Caco-2 (cell line): ENCODE results near the gene CD1B. TPM values are rescaled to one million over a fixed set of nuclear protein-coding genes. Genes with fewer than 3 reads are reported as not detected.

ENCODE experiments used
- BruUV-seq: library from RNA; stranded (reverse); fragments of 400-500 nt; replicated peaks from 2 replicates; lab custom pipeline; 2021; lab: Mats Ljungman, UMichigan
- CTCF ChIA-PET: fragments of 300-600 bp; sonication (Branson Sonifier 250); formaldehyde crosslinking; loops from one replicate; lab custom pipeline; 2022; ENCODE audit warnings: antibody characterized with exemption; lab: Charles Lee
- POLR2A ChIA-PET: fragments of 300-600 bp; sonication (Branson Sonifier 250); formaldehyde crosslinking; loops from one replicate; lab custom pipeline; 2022; ENCODE audit warnings: antibody characterized with exemption; lab: Charles Lee
- DNase-seq, 2 experiments: peaks; one replicate each; pipeline versions ENCODE4 v3.0.0 to v3.0.0-alpha.2; 2020 to 2022
- H3K27me3 ChIP-seq: replicated peaks from 2 replicates; pipeline ENCODE4 v1.6.0; 2011; ENCODE audit warnings: low read length; ENCODE audit not compliant: control insufficient read depth, insufficient read depth
- H3K36me3 ChIP-seq: 2 replicates; pipeline ENCODE4 v1.5.1; 2011; ENCODE audit warnings: low read length; ENCODE audit not compliant: control insufficient read depth, insufficient read depth
- H3K4me1 ChIP-seq: fragments of 250-450 bp; sonication (Bioruptor Pico); 2 replicates; pipeline ENCODE4 v1.5.1; 2020; ENCODE audit warnings: mild to moderate bottlenecking
- H3K4me3 ChIP-seq: 2 replicates; pipeline ENCODE4 v1.5.1; 2011; ENCODE audit warnings: low read depth, mild to moderate bottlenecking, control low read depth, low read length
- H3K9me3 ChIP-seq: fragments of 250-450 bp; sonication (Bioruptor Pico); 2 replicates; pipeline ENCODE4 v1.5.1; 2020; ENCODE audit warnings: mild to moderate bottlenecking, moderate library complexity
- H3K27ac Mint-ChIP-seq: one replicate; pipeline ENCODE4 v1.8.0; 2022; ENCODE audit warnings: mixed read lengths; ENCODE audit not compliant: unreplicated experiment
- H3K27me3 Mint-ChIP-seq: one replicate; pipeline ENCODE4 v1.8.0; 2022; ENCODE audit warnings: mixed read lengths; ENCODE audit not compliant: insufficient read depth, unreplicated experiment
- H3K36me3 Mint-ChIP-seq: one replicate; pipeline ENCODE4 v1.8.0; 2022; ENCODE audit warnings: mild to moderate bottlenecking, mixed read lengths; ENCODE audit not compliant: insufficient read depth, unreplicated experiment
- H3K4me1 Mint-ChIP-seq: one replicate; pipeline ENCODE4 v1.8.0; 2022; ENCODE audit warnings: low read depth, mixed read lengths; ENCODE audit not compliant: unreplicated experiment
- H3K4me3 Mint-ChIP-seq: one replicate; pipeline ENCODE4 v1.8.0; 2022; ENCODE audit warnings: mild to moderate bottlenecking, moderate library complexity, mixed read lengths; ENCODE audit not compliant: unreplicated experiment
- H3K9me3 Mint-ChIP-seq: one replicate; pipeline ENCODE4 v1.8.0; 2022; ENCODE audit warnings: mixed read lengths; ENCODE audit not compliant: unreplicated experiment
- intact Hi-C: fragments of 100-400 bp; cut with micrococcal nuclease; formaldehyde crosslinking; loops from one replicate; pipeline ENCODE4 v1.10.0; 2022; ENCODE audit not compliant: unreplicated experiment
- total RNA-seq: library from RNA; stranded (reverse); gene quantifications from 2 replicates; pipeline ENCODE4 v1.2.3, GENCODE V29; 2022
- TF ChIP-seq, protein P1 (sequence below), 2 experiments: fragments of 200-600 bp in 1 of 2; IDR thresholded peaks; 1 replicate in 1 of 2; 2 replicates in 1 of 2; pipeline versions ENCODE4 v1.5.1 to v1.8.0; 2011 to 2022; ENCODE audit warnings: antibody characterized with exemption in 1 of 2, control low read depth in 1 of 2, inconsistent platforms in 1 of 2, low read depth in 1 of 2, low read length in 1 of 2, mild to moderate bottlenecking in 1 of 2, moderate library complexity in 1 of 2; ENCODE audit not compliant: insufficient read depth in 1 of 2, severe bottlenecking in 1 of 2, unreplicated experiment in 1 of 2

Gene CD1B
- total RNA-seq, 1 experiment from 2014 or later = not detected

DNA sequence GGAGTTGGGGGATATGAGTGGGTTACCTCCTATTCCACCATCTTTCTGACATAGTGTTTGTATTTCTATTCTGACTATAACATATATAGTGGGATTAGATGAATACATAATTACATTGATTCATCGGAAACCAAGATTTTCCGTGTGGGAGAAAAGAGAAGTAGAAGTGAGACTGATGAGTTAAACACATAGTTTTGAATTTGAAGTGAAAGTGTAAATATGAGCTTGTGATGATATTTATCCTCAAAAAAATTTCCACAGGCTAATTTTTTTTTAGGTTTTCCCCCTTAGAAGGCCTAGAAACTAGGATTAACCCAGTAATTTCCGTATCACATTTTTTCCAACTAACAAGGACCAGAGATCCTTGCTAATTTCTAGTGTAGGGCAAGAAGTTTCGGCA, 6.9 kb downstream of the CD1B start:
- POLR2A ChIA-PET = no interaction called here
- H3K4me1 ChIP-seq = no peaks in the 10 kb centered on the region
- Mint-ChIP-seq H3K27me3 (peaks cover 10% of the 10 kb centered on the region), H3K27ac (no peak overlapping the region), H3K36me3 (no peaks in the 10 kb centered on the region), H3K4me3 (no peak overlapping the region), H3K4me1 (no peaks in the 10 kb centered on the region), H3K9me3 (no peaks in the 10 kb centered on the region)
- H3K27me3 ChIP-seq = no peaks in the 10 kb centered on the region
- intact Hi-C loops = loop anchor here (10.0 kb wide), 1 partner anchor 120 kb away; no protein-coding TSS in a partner anchor
- no TSS peak for BruUV-seq
- H3K9me3 ChIP-seq = no peaks in the 10 kb centered on the region
- TF ChIP-seq, protein P1, sequence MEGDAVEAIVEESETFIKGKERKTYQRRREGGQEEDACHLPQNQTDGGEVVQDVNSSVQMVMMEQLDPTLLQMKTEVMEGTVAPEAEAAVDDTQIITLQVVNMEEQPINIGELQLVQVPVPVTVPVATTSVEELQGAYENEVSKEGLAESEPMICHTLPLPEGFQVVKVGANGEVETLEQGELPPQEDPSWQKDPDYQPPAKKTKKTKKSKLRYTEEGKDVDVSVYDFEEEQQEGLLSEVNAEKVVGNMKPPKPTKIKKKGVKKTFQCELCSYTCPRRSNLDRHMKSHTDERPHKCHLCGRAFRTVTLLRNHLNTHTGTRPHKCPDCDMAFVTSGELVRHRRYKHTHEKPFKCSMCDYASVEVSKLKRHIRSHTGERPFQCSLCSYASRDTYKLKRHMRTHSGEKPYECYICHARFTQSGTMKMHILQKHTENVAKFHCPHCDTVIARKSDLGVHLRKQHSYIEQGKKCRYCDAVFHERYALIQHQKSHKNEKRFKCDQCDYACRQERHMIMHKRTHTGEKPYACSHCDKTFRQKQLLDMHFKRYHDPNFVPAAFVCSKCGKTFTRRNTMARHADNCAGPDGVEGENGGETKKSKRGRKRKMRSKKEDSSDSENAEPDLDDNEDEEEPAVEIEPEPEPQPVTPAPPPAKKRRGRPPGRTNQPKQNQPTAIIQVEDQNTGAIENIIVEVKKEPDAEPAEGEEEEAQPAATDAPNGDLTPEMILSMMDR (IDR thresholded peaks at IDR 0.05; ENCODE audit: insufficient read depth in 1 of 2, low read depth in 1 of 2, low read length in 1 of 2, severe bottlenecking in 1 of 2, unreplicated experiment in 1 of 2) = no peak
- CTCF ChIA-PET = no interaction called here
- no peaks in the 10 kb centered on the region for H3K36me3 ChIP-seq
- H3K4me3 ChIP-seq = no peak overlapping the region
- DNase-seq = no peak

GRCh38 chr1:158323866-158324265, 7.5 kb downstream of the CD1B start:
- Mint-ChIP-seq H3K4me1 (no peaks in the 10 kb centered on the region), H3K4me3 (no peak overlapping the region), H3K9me3 (no peaks in the 10 kb centered on the region), H3K36me3 (no peaks in the 10 kb centered on the region), H3K27ac (no peak overlapping the region), H3K27me3 (peaks cover 10% of the 10 kb centered on the region)
- no peak for DNase-seq
- ChIA-PET POLR2A (no interaction called here), CTCF (no interaction called here)
- intact Hi-C loops = loop anchor here (10.0 kb wide), 1 partner anchor 119 kb away; no protein-coding TSS in a partner anchor
- Histone ChIP-seq H3K9me3 (no peaks in the 10 kb centered on the region), H3K36me3 (no peaks in the 10 kb centered on the region), H3K4me3 (no peak overlapping the region), H3K27me3 (no peaks in the 10 kb centered on the region), H3K4me1 (no peaks in the 10 kb centered on the region)
- TF ChIP-seq, protein P1 (IDR thresholded peaks at IDR 0.05; ENCODE audit: insufficient read depth in 1 of 2, low read depth in 1 of 2, low read length in 1 of 2, severe bottlenecking in 1 of 2, unreplicated experiment in 1 of 2) = no peak
- no TSS peak for BruUV-seq

- Mint-ChIP-seq H3K4me1 (no peaks in the 10 kb centered on the region), H3K9me3 (peaks cover 15% of the 10 kb centered on the region), H3K27me3 (peaks cover 5% of the 10 kb centered on the region), H3K4me3 (no peak overlapping the region), H3K27ac (no peak overlapping the region), H3K36me3 (no peaks in the 10 kb centered on the region)
- POLR2A ChIA-PET = no interaction called here
- no peaks in the 10 kb centered on the region for H3K27me3 ChIP-seq
- CTCF ChIA-PET = no interaction called here
- TF ChIP-seq, protein P1 (IDR thresholded peaks at IDR 0.05; ENCODE audit: insufficient read depth in 1 of 2, low read depth in 1 of 2, low read length in 1 of 2, severe bottlenecking in 1 of 2, unreplicated experiment in 1 of 2) = no peak
- BruUV-seq = no TSS peak
- no peak for DNase-seq
- no peaks in the 10 kb centered on the region for H3K4me1 ChIP-seq
- intact Hi-C loops = no loop called here
- no peaks in the 10 kb centered on the region; the same call in 1 of the 2 replicates for H3K9me3 ChIP-seq
- no peak overlapping the region for H3K4me3 ChIP-seq
- H3K36me3 ChIP-seq = no peaks in the 10 kb centered on the region
Observed at GRCh38 chr1:158311066-158311465, 20.3 kb downstream of the CD1B start.
